GM20431 (cell line): Measurements from ENCODE around the gene LRRC8E.

Experiments
- in situ Hi-C: fragments of 300-500 bp; cut with MseI, MboI; formaldehyde crosslinking; loops from one replicate; pipeline ENCODE4 v1.15.0; 2020; ENCODE audit warnings: low sequenced_read_pairs; ENCODE audit not compliant: unreplicated experiment

The LRRC8E gene

DNA sequence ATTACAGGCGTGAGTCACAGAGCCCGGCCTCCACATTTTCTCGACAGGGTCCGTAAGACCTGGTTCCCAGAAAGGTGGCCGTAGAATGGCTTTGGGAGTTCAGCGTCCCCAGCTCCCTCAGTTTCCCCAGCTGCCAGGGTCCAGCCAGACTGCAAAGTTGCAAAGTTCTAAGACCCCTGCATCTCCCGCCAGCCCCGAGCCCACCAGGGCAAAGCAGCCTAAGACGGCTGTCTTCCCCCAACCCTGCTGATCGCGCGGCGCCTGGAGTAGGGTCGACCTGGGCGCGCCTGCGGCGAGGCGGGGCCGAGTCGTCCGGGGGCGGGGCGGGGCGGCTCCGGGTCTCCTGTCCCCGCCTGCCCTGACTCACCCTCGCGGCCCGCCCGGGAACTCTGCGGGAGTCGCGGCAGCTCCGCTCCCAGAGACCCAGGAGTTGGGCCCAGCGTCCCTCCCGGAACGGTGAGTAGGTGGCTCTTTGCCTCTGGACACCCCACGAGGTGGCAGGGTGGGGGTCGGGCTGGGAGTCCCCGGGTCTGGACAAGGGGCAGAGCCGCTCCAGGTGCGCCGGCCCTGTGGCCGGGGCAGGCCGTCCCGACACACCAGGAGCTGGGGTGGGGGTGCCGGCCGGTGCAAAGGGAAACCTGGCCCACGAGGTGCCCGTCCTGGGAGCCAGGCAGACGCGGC lies at the start of gene LRRC8E:
TSS of gene LRRC8E (plus strand) at position 366 of the 681 bp plus-strand sequence. CDS start 7,094 bp downstream, outside the sequence.
- in situ Hi-C loops: no loop called here

DNA sequence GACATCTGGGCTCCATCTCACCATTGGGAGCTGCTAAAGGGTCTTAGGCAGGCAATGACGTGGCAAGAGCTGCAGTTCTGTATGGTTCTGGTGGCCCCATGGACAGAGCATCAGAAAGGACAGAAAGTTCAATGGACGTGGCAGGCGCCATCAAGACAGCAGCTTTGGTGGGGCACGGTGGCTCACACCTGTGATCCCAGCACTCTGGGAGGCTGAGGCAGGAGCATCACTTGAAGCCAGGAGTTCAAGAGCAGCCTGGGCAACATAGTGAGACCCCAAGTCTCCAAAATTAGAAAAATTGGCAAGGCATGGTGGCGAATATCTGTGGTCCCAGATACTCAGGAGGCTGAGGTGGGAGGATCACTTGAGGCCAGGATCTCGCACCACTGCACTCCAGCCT lies 48.8 kb upstream of the LRRC8E start:
- in situ Hi-C loops: no loop called here

DNA sequence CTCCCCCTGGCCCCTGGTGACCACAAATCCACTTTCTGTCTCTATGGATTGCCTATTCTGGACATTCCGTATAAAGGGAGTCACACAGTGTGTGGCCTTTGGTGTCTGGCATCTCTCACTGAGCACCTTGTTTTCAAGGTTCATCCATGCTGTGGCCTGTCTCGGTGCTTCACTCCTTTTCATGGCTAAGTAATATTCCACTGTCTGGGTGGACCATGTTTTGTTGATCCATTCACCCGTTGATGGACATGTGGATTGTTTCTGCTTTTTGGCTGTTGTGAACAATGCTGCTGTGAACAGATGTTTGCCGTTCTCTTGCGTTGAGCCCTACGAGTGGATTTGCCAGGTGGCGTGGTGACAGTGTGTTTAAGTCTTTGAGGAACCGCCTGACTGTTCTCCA lies 47.7 kb upstream of the LRRC8E start:
- in situ Hi-C loops: no loop called here

DNA sequence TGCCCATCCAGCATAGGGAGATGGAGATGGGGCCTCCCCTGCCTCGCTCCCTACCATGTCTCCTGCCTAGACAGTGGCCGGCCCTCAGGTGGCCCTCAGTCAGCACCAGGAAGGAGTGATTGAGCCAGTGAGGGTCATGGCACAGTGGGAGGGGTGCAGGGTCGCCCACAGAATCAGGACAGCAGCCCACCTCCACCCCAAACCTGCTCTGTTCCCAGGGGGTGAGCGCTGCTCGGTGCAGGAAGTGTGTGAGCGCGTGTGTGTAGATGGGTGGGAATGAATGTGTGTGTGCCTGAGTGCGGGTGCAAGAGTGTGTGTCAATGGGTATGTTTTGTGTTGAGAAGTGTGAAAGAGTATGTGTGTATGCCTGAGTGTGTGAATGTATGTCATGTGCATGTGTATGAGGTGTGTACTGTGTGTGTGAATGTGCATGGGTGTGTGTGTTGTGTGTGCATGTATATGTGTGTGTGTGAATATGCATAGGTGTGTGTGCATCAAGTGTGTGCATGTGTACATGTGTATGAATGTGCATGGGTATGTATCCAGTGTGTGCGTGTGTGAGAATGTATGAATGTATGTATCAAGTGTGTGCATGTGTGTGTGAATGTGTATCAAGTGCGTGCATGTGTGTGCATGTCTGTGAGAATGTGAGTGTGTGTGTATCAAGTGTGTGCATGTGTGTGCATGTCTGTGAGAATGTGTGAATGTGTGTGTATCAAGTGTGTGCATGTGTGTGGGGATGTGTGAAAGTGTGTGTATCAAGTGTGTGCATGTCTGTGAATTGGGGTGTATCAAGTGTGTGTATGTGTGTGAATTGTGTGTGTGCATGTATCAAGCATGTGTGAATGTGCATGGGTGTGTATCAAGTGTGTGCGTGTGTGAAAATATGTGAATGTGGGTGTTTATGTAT lies 46.3 kb upstream of the LRRC8E start:
- in situ Hi-C loops: no loop called here

DNA sequence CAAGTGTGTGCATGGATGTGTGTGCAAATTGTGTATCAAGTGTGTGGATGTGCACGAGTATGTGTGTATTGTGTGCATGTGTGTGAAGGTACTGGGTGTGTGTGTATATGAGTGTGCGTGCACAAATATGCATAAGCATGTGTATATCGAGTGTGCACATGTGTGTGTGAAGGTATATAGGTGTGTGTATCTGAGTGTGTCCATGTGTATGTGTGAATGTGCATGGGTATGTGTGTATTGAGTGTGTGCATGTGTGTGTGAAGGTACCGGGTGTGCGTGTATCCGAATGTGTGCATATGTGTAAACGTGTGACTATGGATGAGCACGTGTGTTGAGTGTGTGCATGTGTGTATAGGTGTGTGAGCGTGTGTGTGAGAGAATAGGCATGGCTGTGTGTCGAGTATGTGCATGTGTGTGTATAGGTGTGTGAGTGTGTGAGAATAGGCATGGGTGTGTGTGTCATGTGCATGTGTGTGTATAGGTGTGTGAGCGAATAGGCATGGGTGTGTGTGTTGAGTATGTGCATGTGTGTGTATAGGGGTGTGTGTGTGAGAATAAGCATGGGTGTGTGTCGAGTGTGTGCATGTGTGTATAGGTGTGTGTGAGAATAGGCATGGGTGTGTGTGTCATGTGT lies 45.5 kb upstream of the LRRC8E start:
- in situ Hi-C loops: no loop called here

DNA sequence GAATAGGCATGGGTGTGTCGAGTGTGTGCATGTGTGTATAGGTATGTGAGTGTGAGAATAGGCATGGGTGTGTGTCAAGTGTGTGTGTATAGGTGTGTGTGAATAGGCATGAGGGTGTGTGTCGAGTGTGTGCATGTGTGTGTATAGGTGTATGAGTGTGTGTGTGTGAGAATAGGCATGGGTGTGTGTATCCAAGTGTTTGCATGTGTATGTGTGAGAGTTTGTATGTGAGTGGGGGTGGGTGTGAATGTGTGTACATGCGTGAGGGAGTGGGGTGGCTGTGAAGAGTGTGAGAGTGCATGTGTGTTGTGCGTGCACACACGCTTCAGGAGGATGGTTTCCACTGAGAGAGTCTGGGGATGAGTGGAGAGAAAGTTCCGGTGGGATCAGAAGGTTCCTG lies 44.8 kb upstream of the LRRC8E start:
- in situ Hi-C loops: no loop called here

DNA sequence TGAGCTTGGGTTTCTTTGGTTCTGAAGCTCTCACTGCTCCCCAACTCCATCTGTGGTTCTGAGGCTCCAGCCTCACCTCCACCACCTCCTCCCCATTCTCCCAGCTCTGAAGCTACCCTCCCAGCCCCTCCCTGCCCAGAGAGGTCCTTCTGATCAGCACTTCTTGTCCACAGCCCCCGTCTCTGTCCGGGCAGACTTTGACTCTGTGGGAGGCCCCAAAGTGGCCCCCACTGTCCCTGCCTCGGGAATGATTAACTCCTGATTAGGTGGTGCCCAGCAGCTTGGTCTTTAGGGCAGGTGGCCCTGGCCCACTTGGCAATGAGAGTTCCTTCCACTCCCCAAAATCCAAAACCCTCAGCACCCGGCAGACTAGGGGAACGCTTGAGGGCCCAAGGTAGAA lies 43.9 kb upstream of the LRRC8E start:
- in situ Hi-C loops: no loop called here

DNA sequence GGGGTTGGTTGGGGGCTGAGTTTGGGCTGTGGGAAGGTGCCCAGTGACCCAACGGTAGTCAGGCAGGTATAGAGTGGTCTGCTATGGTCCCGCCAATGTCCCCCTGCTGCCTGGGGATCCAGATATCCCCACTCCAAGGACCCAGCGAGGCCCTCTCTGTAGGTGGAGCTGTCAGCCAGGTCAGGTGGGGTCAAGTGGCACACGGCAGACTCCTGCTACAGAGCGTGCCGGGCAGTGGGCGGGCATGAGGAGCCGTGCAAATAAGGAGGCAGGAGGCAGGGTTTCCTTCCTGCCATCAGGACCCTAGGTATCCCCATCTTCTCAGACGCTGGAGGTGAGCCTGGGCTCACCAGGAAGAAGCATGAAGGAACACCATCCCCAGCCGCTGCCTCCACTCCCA lies 43.4 kb upstream of the LRRC8E start:
- in situ Hi-C loops: no loop called here

DNA sequence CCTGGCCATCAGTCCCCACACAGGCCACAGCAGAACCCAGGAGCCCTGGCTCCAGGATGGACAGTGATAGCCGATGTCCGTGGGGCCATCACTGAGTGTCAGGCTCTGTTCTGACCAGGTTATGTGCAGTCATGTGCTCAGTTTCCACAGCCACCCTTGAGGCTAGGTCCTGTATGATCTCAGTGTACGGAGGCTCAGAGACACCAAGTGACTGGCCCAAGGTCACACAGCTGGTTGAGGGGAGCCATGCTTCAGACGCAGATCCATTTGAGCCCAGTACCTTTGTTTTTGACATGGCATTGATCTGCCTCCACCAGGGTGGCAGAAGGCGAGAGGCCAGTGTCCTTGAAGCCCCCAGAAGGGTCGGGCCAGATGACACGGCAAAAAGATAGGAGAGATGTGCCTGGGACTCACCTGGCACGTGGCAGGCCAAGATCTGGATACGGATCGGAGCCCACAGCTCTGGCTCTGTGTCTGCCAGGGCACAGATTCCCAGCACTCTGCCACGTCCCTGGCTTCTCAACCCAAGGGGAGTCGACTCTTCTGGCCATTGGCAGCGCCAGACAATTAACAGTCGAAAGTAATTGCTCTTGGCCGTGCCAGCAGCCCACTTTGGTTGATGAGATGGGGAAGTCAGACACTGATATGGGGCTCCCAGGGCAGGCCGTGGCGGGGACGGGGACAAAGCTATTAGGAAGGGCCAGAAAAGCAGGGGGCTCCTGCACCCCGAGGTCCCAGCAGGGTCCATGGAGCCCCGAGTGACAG lies 42.7 kb upstream of the LRRC8E start:
- in situ Hi-C loops: no loop called here

DNA sequence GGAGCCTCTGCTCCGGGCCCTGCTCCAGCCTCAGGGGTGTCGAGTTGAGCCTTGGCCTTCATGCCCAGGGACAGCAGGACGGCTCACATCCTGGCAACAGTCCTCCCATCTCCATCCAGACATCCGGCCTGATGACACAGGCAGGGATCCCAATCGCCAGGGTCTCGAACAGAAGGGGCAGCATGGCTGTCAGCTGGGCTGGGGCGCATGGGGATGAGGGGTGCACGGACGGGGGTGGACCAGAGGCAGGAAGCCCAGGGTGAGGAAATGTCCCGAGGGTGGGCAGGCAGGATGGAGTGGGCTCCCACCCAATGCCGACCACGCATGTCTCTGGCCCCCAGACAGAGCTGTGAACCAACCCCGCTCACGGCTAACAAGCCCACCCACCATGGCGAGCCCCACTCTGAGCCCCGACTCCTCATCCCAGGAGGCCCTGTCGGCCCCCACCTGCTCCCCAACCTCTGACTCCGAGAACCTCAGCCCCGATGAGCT lies 42.1 kb upstream of the LRRC8E start:
- in situ Hi-C loops: no loop called here

DNA sequence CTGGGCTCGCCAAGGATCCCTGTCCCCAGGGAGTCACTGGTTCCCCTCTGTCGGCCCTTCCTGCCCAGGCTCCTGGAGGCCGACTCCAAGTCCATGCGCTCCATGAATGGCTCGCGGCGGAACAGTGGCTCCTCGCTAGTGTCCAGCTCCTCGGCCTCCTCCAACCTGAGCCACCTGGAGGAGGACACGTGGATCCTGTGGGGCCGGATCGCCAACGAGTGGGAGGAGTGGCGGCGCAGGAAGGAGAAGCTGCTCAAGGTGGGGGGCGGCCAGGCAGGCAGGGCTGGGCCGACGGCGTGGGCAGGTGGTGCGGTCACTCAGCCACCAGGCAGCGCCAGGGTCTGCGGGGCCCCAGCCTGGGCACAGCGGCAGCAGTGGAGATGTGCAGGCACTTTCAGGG lies 40.6 kb upstream of the LRRC8E start:
- in situ Hi-C loops: no loop called here

DNA sequence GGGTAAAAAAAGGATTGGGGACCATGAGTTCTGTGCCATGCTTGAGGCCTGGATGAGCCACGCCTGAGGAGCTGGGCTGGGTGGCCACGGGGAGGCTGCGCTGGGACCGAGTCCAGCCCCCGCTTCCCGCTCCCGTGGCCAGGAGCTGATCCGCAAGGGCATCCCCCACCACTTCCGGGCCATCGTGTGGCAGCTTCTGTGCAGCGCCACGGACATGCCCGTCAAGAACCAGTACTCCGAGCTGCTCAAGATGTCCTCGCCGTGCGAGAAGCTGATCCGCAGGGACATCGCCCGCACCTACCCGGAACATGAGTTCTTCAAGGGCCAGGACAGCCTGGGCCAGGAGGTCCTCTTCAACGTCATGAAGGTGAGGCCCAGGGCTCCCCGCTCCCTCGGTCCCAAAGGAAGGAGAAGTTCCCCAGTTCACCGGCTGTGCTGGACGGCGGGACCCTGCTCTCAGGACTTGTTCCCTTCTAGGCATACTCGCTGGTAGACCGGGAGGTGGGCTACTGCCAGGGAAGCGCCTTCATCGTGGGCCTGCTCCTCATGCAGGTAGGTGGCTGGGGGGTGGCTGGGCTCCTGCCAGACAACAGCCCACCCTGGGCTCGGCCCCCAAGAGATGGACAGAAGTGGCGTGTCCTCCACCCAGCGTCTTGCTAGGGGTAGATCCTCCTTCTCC lies 39.4 kb upstream of the LRRC8E start:
- in situ Hi-C loops: no loop called here

DNA sequence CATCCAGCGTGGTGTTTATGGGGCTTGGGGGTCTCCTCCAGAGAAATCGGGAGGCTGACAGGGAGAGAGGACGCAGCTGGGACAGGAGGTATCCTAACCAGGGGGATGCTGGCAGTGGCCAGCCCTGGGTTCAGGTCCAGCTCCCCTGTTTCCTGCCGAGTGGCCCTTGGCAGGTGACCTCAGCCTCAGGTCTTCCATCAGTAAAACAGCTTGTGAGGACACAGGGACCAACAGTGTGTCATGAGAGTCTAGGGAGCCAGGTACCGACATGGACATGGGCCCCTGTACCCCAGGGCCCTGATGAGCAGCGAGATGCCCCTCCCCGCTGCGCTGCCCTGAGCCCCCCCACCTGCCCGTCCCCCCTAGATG lies 38.7 kb upstream of the LRRC8E start:
- in situ Hi-C loops: no loop called here

DNA sequence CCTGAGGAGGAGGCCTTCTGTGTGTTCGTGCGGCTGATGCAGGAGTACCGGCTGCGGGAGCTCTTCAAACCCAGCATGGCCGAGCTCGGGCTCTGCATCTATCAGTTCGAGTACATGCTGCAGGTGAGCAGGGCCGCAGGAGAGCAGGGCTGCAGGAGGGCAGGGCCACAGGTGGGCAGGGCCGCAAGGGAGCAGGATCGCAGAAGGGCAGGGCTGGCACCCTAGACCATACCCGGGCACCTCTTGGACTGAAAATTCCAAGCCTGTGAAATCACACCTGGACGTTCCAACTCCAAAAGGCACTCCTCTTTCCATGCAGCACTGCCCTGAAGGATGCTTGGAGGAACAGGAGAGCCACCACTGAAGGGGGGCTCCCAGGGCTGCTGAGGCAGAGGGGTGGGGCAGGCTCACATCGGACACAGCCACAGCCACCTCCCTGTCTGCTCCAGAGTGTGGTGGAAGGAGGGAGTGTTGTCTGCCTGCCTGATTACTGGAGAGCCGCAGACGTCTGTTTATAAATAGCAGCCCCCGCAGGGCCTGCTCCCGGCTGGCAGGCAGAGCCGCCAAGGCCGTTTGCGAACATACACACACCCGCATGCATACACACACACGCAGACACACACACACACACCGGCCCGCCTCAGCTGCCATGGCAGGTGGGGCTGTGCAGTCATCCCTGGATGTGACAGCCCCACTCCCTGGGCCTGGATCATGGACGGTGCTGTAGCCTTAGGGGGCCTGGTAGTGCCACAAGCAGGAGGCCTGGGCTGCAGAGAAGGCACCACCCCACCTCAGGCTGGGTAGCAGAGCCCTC lies 38.1 kb upstream of the LRRC8E start:
- in situ Hi-C loops: no loop called here

DNA sequence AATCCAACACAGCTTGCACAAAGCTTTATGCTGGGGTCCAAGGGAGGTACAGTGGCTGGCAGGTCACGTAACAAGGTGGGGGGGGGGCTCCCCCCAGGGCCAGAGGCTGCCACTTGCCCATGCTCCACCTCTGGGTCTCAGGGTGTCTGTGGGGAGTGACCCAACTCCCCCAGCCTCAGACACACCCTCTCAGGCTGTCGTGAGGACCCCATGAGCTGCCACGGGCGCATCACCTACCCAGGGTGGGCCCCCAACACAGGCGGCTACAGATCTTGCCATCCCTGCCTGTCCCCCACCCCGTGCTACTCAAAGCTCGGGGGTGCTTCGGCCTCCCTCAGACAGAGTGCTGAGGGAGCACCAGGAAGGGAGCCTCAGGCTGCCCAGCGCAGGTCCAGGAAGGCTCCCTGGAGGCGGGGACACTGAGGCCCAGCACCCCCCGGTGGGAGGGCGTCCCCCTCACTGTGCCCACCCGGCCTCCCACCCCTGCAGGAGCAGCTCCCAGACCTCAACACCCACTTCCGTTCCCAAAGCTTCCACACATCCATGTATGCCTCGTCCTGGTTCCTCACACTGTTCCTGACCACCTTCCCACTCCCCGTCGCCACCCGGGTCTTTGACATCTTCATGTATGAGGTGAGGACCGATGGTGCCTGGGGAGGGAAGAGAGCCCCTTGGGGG lies 37.2 kb upstream of the LRRC8E start:
- in situ Hi-C loops: no loop called here

DNA sequence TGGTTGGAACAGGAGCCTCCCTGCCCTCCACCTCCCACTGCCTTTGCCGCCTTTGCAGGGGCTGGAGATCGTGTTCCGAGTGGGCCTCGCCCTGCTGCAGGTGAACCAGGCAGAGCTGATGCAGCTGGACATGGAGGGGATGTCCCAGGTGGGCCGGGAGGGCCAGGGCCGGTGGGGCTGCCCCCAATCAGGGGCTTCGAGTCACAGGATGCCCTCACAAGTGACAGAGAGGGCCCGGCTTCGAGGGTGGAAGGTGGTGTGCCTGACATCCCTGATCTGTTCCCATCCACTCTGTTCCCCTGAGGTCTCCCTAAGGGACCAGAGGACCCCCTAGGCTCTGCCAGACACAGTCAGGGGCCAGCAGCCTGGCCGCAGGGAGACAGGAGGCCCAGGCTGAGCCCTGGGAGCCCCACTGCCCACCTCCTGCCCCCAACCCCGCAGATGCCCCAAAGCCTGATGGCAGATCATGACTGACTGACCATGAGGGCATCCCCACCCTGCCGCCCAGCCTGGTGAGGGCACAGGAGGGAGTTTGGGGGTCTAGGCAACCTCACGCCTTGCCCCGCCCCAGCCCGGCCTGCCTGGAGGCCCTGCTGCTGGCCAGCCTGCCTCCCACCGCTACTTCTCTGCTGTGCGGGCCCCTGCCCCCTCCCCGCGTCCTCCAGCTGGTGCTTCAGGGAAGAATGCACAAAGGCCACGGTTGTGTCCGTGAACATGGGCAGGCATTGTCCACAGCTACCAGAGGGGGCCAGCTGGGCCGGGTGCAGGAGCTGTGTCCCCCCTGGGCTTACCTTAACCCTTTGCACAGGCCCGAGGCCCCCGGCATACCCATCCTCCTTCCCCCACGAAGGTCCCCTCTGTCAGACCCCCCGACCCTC lies 36.4 kb upstream of the LRRC8E start:
- in situ Hi-C loops: no loop called here
